SK-MEL-5 (cell line): ENCODE results near the gene NECAP2. TPM values are rescaled to one million over a fixed set of nuclear protein-coding genes. Genes with fewer than 3 reads are reported as not detected.
"Not testable (repeated sequence)": the region's sequence is repeated elsewhere in the genome, so short reads cannot be mapped to it uniquely, and the experiment has no call there.

Source experiments
- DNase-seq: peaks from one replicate; pipeline ENCODE4 v3.0.0-alpha.2; 2016; ENCODE audit warnings: low read depth, low spot score
- in situ Hi-C: cut with HindIII; loops from 2 replicates; pipeline ENCODE4 v1.10.0; 2016; ENCODE audit warnings: low sequenced_read_pairs, high pct_unique_total_duplicates, low pct_unique_long_range_greater_than_20kb
- total RNA-seq: library from RNA; depleted of rRNA; stranded (reverse); fragments of >200 nt; shearing (Covaris generic); gene quantifications from 2 replicates; pipeline ENCODE4 v1.2.3, GENCODE V29; 2014; rRNA removed

NECAP2 gene
- total RNA-seq, 1 experiment from 2014 or later: 40.7 TPM

DNA sequence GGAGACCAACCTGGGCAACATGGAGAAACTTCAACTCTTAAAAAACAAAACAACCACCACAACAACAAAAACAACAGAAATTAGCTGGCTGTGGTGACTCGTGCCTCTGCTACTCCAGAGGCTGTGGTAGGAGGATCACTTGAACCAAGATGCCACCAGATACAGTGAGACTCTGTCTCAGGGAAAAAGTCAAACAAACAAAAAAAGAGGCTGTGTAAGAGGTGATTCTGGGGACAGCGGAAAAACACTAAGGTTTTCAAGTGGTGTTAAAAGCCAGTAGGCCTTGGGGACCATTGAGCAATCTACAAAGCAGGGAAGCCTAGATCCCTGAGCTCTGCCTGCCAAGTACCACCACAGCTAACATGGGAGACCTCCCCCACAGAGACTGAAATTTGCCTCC is 65.3 kb downstream of the NECAP2 start:
- in situ Hi-C loops, DNase-seq: not testable (repeated sequence)

DNA sequence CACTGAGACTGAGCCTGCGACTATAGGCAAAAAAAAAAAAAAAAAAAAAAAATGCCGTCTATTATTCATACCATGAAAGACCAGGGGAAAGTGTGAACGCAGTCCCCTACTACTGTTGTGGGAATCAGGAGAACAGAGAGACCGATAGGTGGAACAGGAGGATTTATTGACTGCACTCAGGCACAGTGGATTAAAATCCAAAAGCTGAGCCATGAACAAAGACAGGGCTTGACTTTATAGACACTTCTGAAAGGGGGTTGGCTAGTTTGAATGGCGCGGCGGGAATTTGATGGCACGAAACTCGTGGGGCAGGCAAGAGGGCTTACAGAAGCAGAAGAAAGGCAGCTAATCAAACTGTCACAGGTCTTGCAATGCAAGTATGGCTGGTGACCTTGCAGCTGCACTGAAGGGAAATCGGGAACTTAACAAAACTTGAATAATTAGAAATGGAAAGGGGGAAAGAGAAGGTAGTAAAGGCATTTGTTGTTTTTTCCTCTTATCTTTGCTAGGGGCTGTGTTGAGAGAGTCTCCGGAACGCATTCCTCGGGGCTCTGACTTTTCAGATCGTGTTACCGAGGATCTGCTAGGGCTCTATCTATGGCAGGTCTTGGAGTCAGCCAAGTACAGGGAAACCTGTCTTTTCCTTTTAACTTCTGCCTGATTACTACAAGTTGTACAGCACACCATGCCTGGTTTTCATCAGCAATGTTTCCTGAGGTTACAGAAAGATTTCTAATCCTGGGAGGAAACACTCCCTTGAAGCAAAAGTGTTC is 66.0 kb downstream of the NECAP2 start:
- DNase-seq, in situ Hi-C loops: not testable (repeated sequence)

DNA sequence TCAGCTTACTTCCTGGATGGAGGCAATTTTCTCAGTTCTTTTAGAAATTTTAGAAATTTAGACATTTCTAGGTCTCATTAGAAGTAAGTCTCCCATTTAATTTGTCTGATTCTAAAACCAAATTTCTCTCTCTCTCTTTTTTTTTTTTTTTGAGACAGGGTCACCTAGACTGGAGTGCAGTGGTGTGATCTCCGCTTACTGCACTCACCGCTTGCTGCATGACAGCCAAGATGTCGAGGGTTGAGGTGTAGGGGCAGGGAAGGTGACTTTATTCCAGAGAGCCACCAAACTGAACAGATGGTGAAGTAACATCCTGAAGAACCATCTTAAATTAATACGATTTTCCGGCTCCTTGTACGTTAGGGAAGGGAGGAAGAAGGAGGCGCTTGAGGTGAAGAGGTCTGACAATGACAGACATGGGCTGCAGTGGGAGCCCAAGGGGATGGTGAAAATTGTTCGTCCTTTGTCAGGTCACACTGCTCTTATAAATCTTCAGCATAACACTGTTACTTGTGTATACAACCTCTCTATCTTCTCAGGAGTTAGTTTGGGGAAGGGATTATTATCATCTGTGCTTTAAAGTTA is 68.4 kb downstream of the NECAP2 start:
- DNase-seq: peak; percentile 30
- in situ Hi-C loops: not testable (repeated sequence)

Other genes starting within 250 kb of the NECAP2 start
- 1.6 and 2.6 TPM in 2 replicates for gene ARHGEF19, start 228.1 kb upstream of the NECAP2 start, total RNA-seq
- gene CPLANE2, start 203.5 kb upstream of the NECAP2 start, total RNA-seq: 4.9 and 7.1 TPM in 2 replicates
- gene FBXO42, start 88.2 kb upstream of the NECAP2 start, total RNA-seq: 11.4 and 11.6 TPM in 2 replicates
- 79.2 and 89.6 TPM in 2 replicates for gene SZRD1, start 73.5 kb upstream of the NECAP2 start, total RNA-seq
- gene SPATA21, start 3.3 kb upstream of the NECAP2 start, total RNA-seq: 0.08 TPM in 1 of 2 replicates, not detected in the other
- under 0.01 TPM in 1 of 2 replicates, not detected in the other for gene RNU1-1, start 73.6 kb downstream of the NECAP2 start, total RNA-seq
- gene NBPF1, start 172.8 kb downstream of the NECAP2 start, total RNA-seq: 16.1 and 16.2 TPM in 2 replicates
- under 0.01 TPM in 1 of 2 replicates, not detected in the other for gene RNU1-3, start 226.2 kb downstream of the NECAP2 start, total RNA-seq